Measurements from ENCODE around the gene PIBF1. TPM values are rescaled to one million over a fixed set of nuclear protein-coding genes. Genes with fewer than 3 reads are reported as not detected.
"Not testable (repeated sequence)": the region's sequence is repeated elsewhere in the genome, so short reads cannot be mapped to it uniquely, and the experiment has no call there.

The PIBF1 gene
- total RNA-seq, 1 experiment from 2014 or later, result 12.5 TPM

GRCh38 chr13:73045031-73045430 is 263.1 kb downstream of the PIBF1 start:
- no peak for DNase-seq
- no peak overlapping the region for H3K27ac Mint-ChIP-seq (ENCODE audit: unreplicated experiment)
- no TSS peak for BruUV-seq (replicated peaks)
- no peaks in the 10 kb centered on the region for H3K9me3 Mint-ChIP-seq (ENCODE audit: low read depth, unreplicated experiment)
- no peaks in the 10 kb centered on the region for H3K36me3 Mint-ChIP-seq (ENCODE audit: insufficient read depth, unreplicated experiment)
- intact Hi-C loops (cut with micrococcal nuclease; ENCODE audit: unreplicated experiment), result no loop called here
- CTCF ChIA-PET, result no interaction called here
- no peaks in the 10 kb centered on the region for H3K4me1 Mint-ChIP-seq (ENCODE audit: low read depth, unreplicated experiment)
- no peak overlapping the region for H3K4me3 Mint-ChIP-seq (ENCODE audit: low read depth, unreplicated experiment)
- H3K27me3 Mint-ChIP-seq (ENCODE audit: unreplicated experiment), result no peaks in the 10 kb centered on the region
- TF ChIP-seq, protein P1, sequence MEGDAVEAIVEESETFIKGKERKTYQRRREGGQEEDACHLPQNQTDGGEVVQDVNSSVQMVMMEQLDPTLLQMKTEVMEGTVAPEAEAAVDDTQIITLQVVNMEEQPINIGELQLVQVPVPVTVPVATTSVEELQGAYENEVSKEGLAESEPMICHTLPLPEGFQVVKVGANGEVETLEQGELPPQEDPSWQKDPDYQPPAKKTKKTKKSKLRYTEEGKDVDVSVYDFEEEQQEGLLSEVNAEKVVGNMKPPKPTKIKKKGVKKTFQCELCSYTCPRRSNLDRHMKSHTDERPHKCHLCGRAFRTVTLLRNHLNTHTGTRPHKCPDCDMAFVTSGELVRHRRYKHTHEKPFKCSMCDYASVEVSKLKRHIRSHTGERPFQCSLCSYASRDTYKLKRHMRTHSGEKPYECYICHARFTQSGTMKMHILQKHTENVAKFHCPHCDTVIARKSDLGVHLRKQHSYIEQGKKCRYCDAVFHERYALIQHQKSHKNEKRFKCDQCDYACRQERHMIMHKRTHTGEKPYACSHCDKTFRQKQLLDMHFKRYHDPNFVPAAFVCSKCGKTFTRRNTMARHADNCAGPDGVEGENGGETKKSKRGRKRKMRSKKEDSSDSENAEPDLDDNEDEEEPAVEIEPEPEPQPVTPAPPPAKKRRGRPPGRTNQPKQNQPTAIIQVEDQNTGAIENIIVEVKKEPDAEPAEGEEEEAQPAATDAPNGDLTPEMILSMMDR (IDR thresholded peaks at IDR 0.05; ENCODE audit: unreplicated experiment), result no peak

- H3K9me3 Mint-ChIP-seq (ENCODE audit: low read depth, unreplicated experiment); H3K27me3 Mint-ChIP-seq (ENCODE audit: unreplicated experiment); H3K4me1 Mint-ChIP-seq (ENCODE audit: low read depth, unreplicated experiment); H3K36me3 Mint-ChIP-seq (ENCODE audit: insufficient read depth, unreplicated experiment); H3K27ac Mint-ChIP-seq (ENCODE audit: unreplicated experiment); intact Hi-C loops (cut with micrococcal nuclease; ENCODE audit: unreplicated experiment); DNase-seq; CTCF ChIA-PET; BruUV-seq (replicated peaks); H3K4me3 Mint-ChIP-seq (ENCODE audit: low read depth, unreplicated experiment): not testable (repeated sequence)
Observed at GRCh38 chr13:73048615-73049014, 266.7 kb downstream of the PIBF1 start.

DNA sequence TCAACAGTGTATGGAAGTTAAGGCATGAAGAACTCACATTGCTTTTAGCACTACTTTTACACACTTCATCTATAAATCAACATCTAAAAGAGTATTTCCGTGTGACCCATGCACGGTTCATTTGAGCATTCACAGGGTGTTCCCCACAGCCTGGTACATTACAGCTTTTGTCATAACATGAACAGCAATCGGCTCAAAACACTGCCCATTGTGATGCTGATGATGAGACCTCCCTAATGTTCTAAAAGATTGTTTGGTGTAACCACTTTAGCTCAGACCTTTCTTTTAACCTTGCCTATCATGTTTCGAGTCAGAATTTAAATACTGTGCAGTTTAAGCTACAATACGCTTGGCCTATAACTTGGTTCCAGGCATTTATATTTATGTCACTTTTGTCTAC is 272.8 kb downstream of the PIBF1 start:
- H3K27me3 Mint-ChIP-seq (ENCODE audit: unreplicated experiment), result no peaks in the 10 kb centered on the region
- H3K4me3 Mint-ChIP-seq (ENCODE audit: low read depth, unreplicated experiment), result no peak overlapping the region
- intact Hi-C loops (cut with micrococcal nuclease; ENCODE audit: unreplicated experiment), result loop anchor here (10.0 kb wide), 1 partner anchor 90 kb away; no protein-coding TSS in a partner anchor
- no peaks in the 10 kb centered on the region for H3K9me3 Mint-ChIP-seq (ENCODE audit: low read depth, unreplicated experiment)
- TF ChIP-seq, protein P1 (IDR thresholded peaks at IDR 0.05; ENCODE audit: unreplicated experiment), result no peak
- no peak overlapping the region for H3K27ac Mint-ChIP-seq (ENCODE audit: unreplicated experiment)
- no TSS peak for BruUV-seq (replicated peaks)
- peaks cover 15% of the 10 kb centered on the region for H3K36me3 Mint-ChIP-seq (ENCODE audit: insufficient read depth, unreplicated experiment)
- CTCF ChIA-PET, result no interaction called here
- H3K4me1 Mint-ChIP-seq (ENCODE audit: low read depth, unreplicated experiment), result peaks cover 8% of the 10 kb centered on the region
- no peak for DNase-seq

- CTCF ChIA-PET, result no interaction called here
- H3K27me3 Mint-ChIP-seq (ENCODE audit: unreplicated experiment), result no peaks in the 10 kb centered on the region
- H3K36me3 Mint-ChIP-seq (ENCODE audit: insufficient read depth, unreplicated experiment), result peaks cover 26% of the 10 kb centered on the region
- H3K27ac Mint-ChIP-seq (ENCODE audit: unreplicated experiment), result peak overlapping the region; percentile 97
- H3K4me3 Mint-ChIP-seq (ENCODE audit: low read depth, unreplicated experiment), result peak overlapping the region; percentile 74
- BruUV-seq (replicated peaks), result no TSS peak
- no peak for DNase-seq
- intact Hi-C loops (cut with micrococcal nuclease; ENCODE audit: unreplicated experiment), result loop anchor here (10.0 kb wide), 1 partner anchor 91 kb away; no protein-coding TSS in a partner anchor
- no peaks in the 10 kb centered on the region for H3K9me3 Mint-ChIP-seq (ENCODE audit: low read depth, unreplicated experiment)
- TF ChIP-seq, protein P1 (IDR thresholded peaks at IDR 0.05; ENCODE audit: unreplicated experiment), result no peak
- peaks cover 8% of the 10 kb centered on the region for H3K4me1 Mint-ChIP-seq (ENCODE audit: low read depth, unreplicated experiment)
Observed at GRCh38 chr13:73055813-73056564, 274.1 kb downstream of the PIBF1 start.

- TF ChIP-seq, protein P1 (IDR thresholded peaks at IDR 0.05; ENCODE audit: unreplicated experiment), result no peak
- DNase-seq, result no peak
- intact Hi-C loops (cut with micrococcal nuclease; ENCODE audit: unreplicated experiment), result loop anchor here (10.0 kb wide), 1 partner anchor 92 kb away; no protein-coding TSS in a partner anchor
- BruUV-seq (replicated peaks), result no TSS peak
- Mint-ChIP-seq H3K36me3 (ENCODE audit: insufficient read depth, unreplicated experiment) (peaks cover 31% of the 10 kb centered on the region), H3K9me3 (ENCODE audit: low read depth, unreplicated experiment) (no peaks in the 10 kb centered on the region), H3K27me3 (ENCODE audit: unreplicated experiment) (no peaks in the 10 kb centered on the region), H3K27ac (ENCODE audit: unreplicated experiment) (peak overlapping the region; percentile 97), H3K4me1 (ENCODE audit: low read depth, unreplicated experiment) (peaks cover 8% of the 10 kb centered on the region), H3K4me3 (ENCODE audit: low read depth, unreplicated experiment) (peak overlapping the region; percentile 74)
- CTCF ChIA-PET, result no interaction called here
Observed at GRCh38 chr13:73056565-73056962, 274.6 kb downstream of the PIBF1 start.

All from Calu3 (cell line).